Lower leg skin (tissue), 4 donors: ENCODE results near the gene TAS2R4. TPM values are rescaled to one million over a fixed set of nuclear protein-coding genes. Genes with fewer than 3 reads are reported as not detected.
"Not testable (repeated sequence)": the region's sequence is repeated elsewhere in the genome, so short reads cannot be mapped to it uniquely, and the experiment has no call there.

ENCODE experiments used
- DNase-seq, 2 donors: peaks; one replicate each; pipeline ENCODE4 v3.0.0-alpha.2; 2019; ENCODE audit warnings: low spot score in 2 of 2
- H3K4me3 ChIP-seq: fragments of 200-600 bp; sonication (generic); 2 replicates; pipeline ENCODE4 v1.5.1; 2017; ENCODE audit warnings: mild to moderate bottlenecking, low read depth; ENCODE audit not compliant: poor library complexity, severe bottlenecking
- CTCF ChIP-seq, 3 donors: fragments of 450-650 bp; IDR thresholded peaks; one replicate each; pipeline ENCODE4 v1.5.1; 2016; ENCODE audit warnings: antibody characterized with exemption in 3 of 3, mild to moderate bottlenecking in 3 of 3, moderate library complexity in 2 of 3
- POLR2A ChIP-seq, 2 donors: fragments of 450-650 bp; IDR thresholded peaks; one replicate each; pipeline ENCODE4 v1.6.1; 2016 to 2017; ENCODE audit warnings: antibody characterized with exemption in 2 of 2, mild to moderate bottlenecking in 1 of 2, moderate library complexity in 1 of 2
- WGBS, 2 donors: methylation state at CpG; one replicate each; pipeline ENCODE4 v1.1.5; 2018; 5-methylcytosine and 5-hydroxymethylcytosine counted together
- intact Hi-C: fragments of 100-400 bp; cut with DNase I; formaldehyde crosslinking; loops from one replicate; pipeline ENCODE4 v1.15.0; 2023; ENCODE audit warnings: low total_unique reads
- total RNA-seq, 4 donors: library from RNA; depleted of rRNA; stranded (reverse); fragments of >200 nt; gene quantifications; one replicate each; pipeline ENCODE4 v1.1.0, GENCODE V29; 2016

The TAS2R4 gene
- total RNA-seq, 4 donors from 2014 or later, result 0.30 to 1.6 (median 1.1) TPM

DNA sequence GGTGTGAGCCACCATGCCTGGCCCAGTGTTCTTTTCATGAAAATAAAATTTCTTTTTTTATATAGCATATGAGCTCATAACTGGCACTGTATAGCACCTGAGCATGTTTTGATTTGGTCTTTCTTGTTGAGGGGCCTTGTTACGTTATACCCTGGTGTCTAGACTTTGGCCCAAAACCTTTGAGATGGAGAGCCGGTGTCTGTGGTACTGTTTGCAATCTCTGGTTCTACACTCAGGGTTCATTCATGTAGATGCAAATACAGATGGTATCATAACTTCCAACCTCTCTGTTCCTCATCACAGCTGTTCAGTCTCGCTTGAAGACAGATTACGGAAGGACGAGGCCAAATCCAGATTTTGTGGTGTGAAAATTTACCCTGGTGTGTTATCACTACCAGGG, 13.4 kb downstream of the TAS2R4 start, which contains the start of gene TAS2R5:
TAS2R5 (plus strand) TSS at position 301 of the 400 bp plus-strand sequence. CDS start 145 bp downstream, outside the sequence.
- no peak for DNase-seq
- H3K4me3 ChIP-seq, result no peak within 1 kb of the TSS
- intact Hi-C loops, result no loop called here
- 77 to 86% methylated on average over 5 of the region's 5 CpGs for WGBS, 2 donors
- no peak for TF ChIP-seq CTCF (IDR thresholded peaks at IDR 0.05)
- TF ChIP-seq POLR2A (IDR thresholded peaks at IDR 0.05), result no peak

DNA sequence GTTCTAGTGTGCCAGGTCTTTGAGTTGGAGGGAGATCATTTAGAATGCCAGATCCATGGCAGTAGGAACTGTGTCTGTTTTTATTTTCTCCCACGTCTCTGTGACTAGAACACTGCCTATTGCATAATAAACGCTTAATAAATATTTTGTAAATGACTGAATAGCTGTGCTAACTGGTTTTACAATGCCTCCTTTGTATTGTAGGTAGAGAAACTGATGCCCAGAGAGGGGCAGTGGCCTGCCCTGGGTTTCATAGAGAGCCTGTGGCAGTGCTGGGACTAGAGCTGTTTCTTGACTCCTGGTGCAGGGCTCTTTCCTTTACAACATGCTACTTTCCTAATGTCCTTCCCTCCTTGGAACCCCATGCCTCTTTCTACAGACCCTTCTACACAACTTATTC, 16.1 kb downstream of the TAS2R4 start:
- WGBS, 2 donors, result 89 to 96% methylated on average over 2 of the region's 2 CpGs
- H3K4me3 ChIP-seq, result no peak overlapping the region
- TF ChIP-seq POLR2A (IDR thresholded peaks at IDR 0.05) (no peak), CTCF (IDR thresholded peaks at IDR 0.05) (no peak)
- intact Hi-C loops, result no loop called here
- DNase-seq, result no peak

- WGBS, 2 donors, result 95 to 97% methylated on average over 1 of the region's 1 CpG
- intact Hi-C loops, result no loop called here
- no peak overlapping the region for H3K4me3 ChIP-seq
- TF ChIP-seq POLR2A (IDR thresholded peaks at IDR 0.05) (no peak), CTCF (IDR thresholded peaks at IDR 0.05) (no peak)
- no peak for DNase-seq
Observed at GRCh38 chr7:141820067-141820466, 43.6 kb downstream of the TAS2R4 start.

DNA sequence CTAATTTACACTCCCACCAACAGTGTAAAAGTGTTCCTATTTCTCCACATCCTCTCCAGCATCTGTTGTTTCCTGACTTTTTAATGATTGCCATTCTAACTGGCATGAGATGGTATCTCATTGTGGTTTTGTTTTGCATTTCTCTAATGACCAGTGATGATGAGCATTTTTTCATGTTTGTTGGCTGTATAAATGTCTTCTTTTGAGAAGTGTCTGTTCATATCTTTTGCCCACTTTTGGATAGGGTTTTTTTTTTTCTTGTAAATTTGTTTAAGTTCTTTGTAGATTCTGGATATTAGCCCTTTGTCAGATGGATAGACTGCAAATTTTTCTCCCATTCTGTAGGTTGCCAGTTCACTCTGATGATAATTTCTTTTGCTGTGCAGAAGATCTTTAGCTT, 46.0 kb downstream of the TAS2R4 start:
- intact Hi-C loops, DNase-seq, H3K4me3 ChIP-seq: not testable (repeated sequence)

Other genes with a start within 250 kb of the TAS2R4 start
- gene AGK, start 225.3 kb upstream of the TAS2R4 start, total RNA-seq, result 10 to 100 TPM in 3 of 4 donors, 1 to 10 TPM in 1; 9.8 to 20.1 (median 14.9) TPM
- 10 to 100 TPM; 11.6 to 15.8 (median 14.6) TPM for gene DENND11, start 74.5 kb upstream of the TAS2R4 start, total RNA-seq
- not detected for gene WEE2, start 68.3 kb upstream of the TAS2R4 start, total RNA-seq
- 100 to 1,000 TPM in 1 of 4 donors, 10 to 100 TPM in 3; 87.5 to 109 (median 90.8) TPM for gene SSBP1, start 38.3 kb upstream of the TAS2R4 start, total RNA-seq
- 1 to 10 TPM in 3 of 4 donors, under 1 TPM in 1; 0.46 to 2.2 (median 1.3) TPM for gene TAS2R3, start 12.6 kb upstream of the TAS2R4 start, total RNA-seq
- 1 to 10 TPM; 1.3 to 2.1 (median 1.7) TPM for gene TAS2R5, start 13.5 kb downstream of the TAS2R4 start, total RNA-seq
- gene PRSS37, start 64.8 kb downstream of the TAS2R4 start, total RNA-seq, result not detected
- not detected for gene OR9A4, start 139.7 kb downstream of the TAS2R4 start, total RNA-seq
- gene CLEC5A, start 170.3 kb downstream of the TAS2R4 start, total RNA-seq, result 1 to 10 TPM; 1.6 to 3.8 (median 2.9) TPM
- not detected for gene TAS2R38, start 197.1 kb downstream of the TAS2R4 start, total RNA-seq
- under 1 TPM; 0.03 to 0.25 (median 0.13) TPM for gene MGAM, start 219.2 kb downstream of the TAS2R4 start, total RNA-seq